ENCODE results near the gene MALT1. TPM values are rescaled to one million over a fixed set of nuclear protein-coding genes. Genes with fewer than 3 reads are reported as not detected.

MALT1 gene
- total and polyA plus RNA-seq, 8 donors, result 3.2 to 12.9 (median 7.1) TPM

GRCh38 chr18:58780045-58780444, 108.8 kb downstream of the MALT1 start:
- TF ChIP-seq, protein P1, sequence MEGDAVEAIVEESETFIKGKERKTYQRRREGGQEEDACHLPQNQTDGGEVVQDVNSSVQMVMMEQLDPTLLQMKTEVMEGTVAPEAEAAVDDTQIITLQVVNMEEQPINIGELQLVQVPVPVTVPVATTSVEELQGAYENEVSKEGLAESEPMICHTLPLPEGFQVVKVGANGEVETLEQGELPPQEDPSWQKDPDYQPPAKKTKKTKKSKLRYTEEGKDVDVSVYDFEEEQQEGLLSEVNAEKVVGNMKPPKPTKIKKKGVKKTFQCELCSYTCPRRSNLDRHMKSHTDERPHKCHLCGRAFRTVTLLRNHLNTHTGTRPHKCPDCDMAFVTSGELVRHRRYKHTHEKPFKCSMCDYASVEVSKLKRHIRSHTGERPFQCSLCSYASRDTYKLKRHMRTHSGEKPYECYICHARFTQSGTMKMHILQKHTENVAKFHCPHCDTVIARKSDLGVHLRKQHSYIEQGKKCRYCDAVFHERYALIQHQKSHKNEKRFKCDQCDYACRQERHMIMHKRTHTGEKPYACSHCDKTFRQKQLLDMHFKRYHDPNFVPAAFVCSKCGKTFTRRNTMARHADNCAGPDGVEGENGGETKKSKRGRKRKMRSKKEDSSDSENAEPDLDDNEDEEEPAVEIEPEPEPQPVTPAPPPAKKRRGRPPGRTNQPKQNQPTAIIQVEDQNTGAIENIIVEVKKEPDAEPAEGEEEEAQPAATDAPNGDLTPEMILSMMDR (IDR thresholded peaks at IDR 0.05), result no peak

GRCh38 chr18:58781627-58782194, 110.4 kb downstream of the MALT1 start:
- Histone ChIP-seq H3K36me3 (no peaks in the 10 kb centered on the region), H3K27me3 (no peaks in the 10 kb centered on the region), H3K9me3 (no peaks in the 10 kb centered on the region), H3K4me1 (peaks cover 0 to 3% (median 0%) of the 10 kb centered on the region in 3 donors), H3K4me3 (no peak overlapping the region), H3K27ac (no peak overlapping the region)
- ATAC-seq (peak; percentile 76 to 90 (median 87)), FAIRE-seq (no peak), DNase-seq (peak; percentile 43 to 77 (median 64))
- 19 to 20% methylated on average over 10 of the region's 10 CpGs for WGBS, 2 donors
- intact Hi-C loops (cut with DNase I), result loop anchor here in 2 of 3 donors (2.0 to 5.0 kb wide), 3 partner anchors 271 to 289 kb away; no protein-coding TSS in a partner anchor
- TF ChIP-seq, protein P1 (IDR thresholded peaks at IDR 0.05), result peak; percentile 71 to 90 (median 82)

More at GRCh38 chr18:58780045-58780444, 108.8 kb downstream of the MALT1 start:
- no peak overlapping the region for H3K4me3 ChIP-seq
- 68 to 75% methylated on average over 10 of the region's 10 CpGs for WGBS, 2 donors
- H3K27me3 ChIP-seq, result no peaks in the 10 kb centered on the region
- no peaks in the 10 kb centered on the region for H3K36me3 ChIP-seq
- FAIRE-seq (no peak), ATAC-seq (no peak), DNase-seq (no peak)
- H3K9me3 ChIP-seq, result no peaks in the 10 kb centered on the region
- intact Hi-C loops (cut with DNase I), result loop anchor here in 1 of 3 donors (5.0 kb wide), 2 partner anchors 272 to 287 kb away; no protein-coding TSS in a partner anchor
- no peak overlapping the region for H3K27ac ChIP-seq
- H3K4me1 ChIP-seq, result peaks cover 0 to 3% (median 0%) of the 10 kb centered on the region in 3 donors

DNA sequence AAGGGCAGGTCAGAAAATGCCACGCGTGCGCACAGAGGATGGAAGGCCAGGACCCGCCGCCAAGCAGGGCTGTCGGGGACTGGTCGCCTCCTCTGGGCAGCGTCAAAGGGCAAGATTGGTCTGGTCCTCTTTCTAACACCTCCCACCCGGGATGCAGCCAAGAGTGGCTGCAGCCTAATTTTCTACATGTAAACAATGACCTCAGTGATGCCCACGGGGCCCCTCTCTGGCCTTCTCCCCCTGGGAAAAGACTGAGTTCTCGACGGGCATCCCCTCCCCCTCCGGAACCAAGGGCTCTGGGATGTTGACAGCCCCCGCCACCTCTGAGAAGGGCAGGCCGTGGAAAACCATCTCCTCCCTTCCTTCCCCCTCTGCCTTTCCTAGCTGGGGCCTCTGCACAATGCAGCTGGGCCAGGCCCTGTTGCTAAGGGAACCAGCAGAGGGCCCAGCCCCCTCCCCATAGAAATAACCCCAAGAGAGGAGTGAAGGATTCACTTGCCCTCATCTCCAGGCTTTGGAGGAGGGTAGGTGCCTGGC, 113.4 kb downstream of the MALT1 start:
- 66 to 68% methylated on average over 15 of the region's 15 CpGs for WGBS, 2 donors
- Histone ChIP-seq H3K27me3 (no peaks in the 10 kb centered on the region), H3K4me1 (peaks cover 0 to 3% (median 0%) of the 10 kb centered on the region in 3 donors), H3K9me3 (no peaks in the 10 kb centered on the region), H3K27ac (peak overlapping the region in 2 of 4 donors; percentile 72 to 73), H3K36me3 (no peaks in the 10 kb centered on the region), H3K4me3 (no peak overlapping the region)
- DNase-seq (no peak), ATAC-seq (peak in 1 of 4 donors; percentile 4), FAIRE-seq (no peak)
- intact Hi-C loops (cut with DNase I), result loop anchor here in 1 of 3 donors (5.0 kb wide), 2 partner anchors 268 to 283 kb away; no protein-coding TSS in a partner anchor
- TF ChIP-seq, protein P1 (IDR thresholded peaks at IDR 0.05), result no peak

GRCh38 chr18:58785171-58785805, 114.0 kb downstream of the MALT1 start:
- DNase-seq (peak in 2 of 6 donors; percentile 22 to 24), ATAC-seq (peak; percentile 35 to 73 (median 52)), FAIRE-seq (no peak)
- H3K27me3 ChIP-seq, result no peaks in the 10 kb centered on the region
- peaks cover 0 to 3% (median 0%) of the 10 kb centered on the region in 3 donors for H3K4me1 ChIP-seq
- no peaks in the 10 kb centered on the region for H3K36me3 ChIP-seq
- H3K9me3 ChIP-seq, result no peaks in the 10 kb centered on the region
- no peak overlapping the region for H3K4me3 ChIP-seq
- intact Hi-C loops (cut with DNase I), result no loop called here
- 55 to 63% methylated on average over 13 of the region's 13 CpGs for WGBS, 2 donors
- TF ChIP-seq, protein P1 (IDR thresholded peaks at IDR 0.05), result no peak
- H3K27ac ChIP-seq, result peak overlapping the region in 2 of 4 donors; percentile 72 to 73
